Breast epithelium (tissue), 4 donors: ENCODE data around the gene BPHL. TPM values are rescaled to one million over a fixed set of nuclear protein-coding genes. Genes with fewer than 3 reads are reported as not detected.
A peak's percentile ranks its signal among the peaks of the same experiment; 100 is the strongest.
"Not testable (repeated sequence)": the region's sequence is repeated elsewhere in the genome, so short reads cannot be mapped to it uniquely, and the experiment has no call there.

Experiments
- DNase-seq, 2 donors: peaks; one replicate each; pipeline ENCODE4 v3.0.0-alpha.2; 2019; ENCODE audit warnings: low spot score in 2 of 2
- H3K27ac ChIP-seq, 2 donors: fragments of 200-600 bp; sonication (generic) in 1 of 2; one replicate each; pipeline ENCODE4 v1.5.1; 2016 to 2019; ENCODE audit warnings: mild to moderate bottlenecking in 1 of 2
- H3K27me3 ChIP-seq, 2 donors: fragments of 200-600 bp; sonication (generic) in 1 of 2; one replicate each; pipeline versions ENCODE4 v1.5.1 to v1.6.0; 2017 to 2019; ENCODE audit warnings: control low read depth in 1 of 2, mild to moderate bottlenecking in 1 of 2
- H3K36me3 ChIP-seq: fragments of 200-600 bp; one replicate; pipeline ENCODE4 v1.5.1; 2019
- H3K4me1 ChIP-seq, 2 donors: fragments of 200-600 bp; sonication (generic); one replicate each; pipeline ENCODE4 v1.5.1; 2016 to 2019; ENCODE audit warnings: control low read depth in 1 of 2
- H3K4me3 ChIP-seq, 3 donors: fragments of 200-600 bp; sonication (generic); 1 replicate in 2 of 3; 2 replicates in 1 of 3; pipeline ENCODE4 v1.5.1; 2016 to 2019; ENCODE audit warnings: mild to moderate bottlenecking in 3 of 3, moderate library complexity in 2 of 3
- H3K9me3 ChIP-seq, 2 donors: fragments of 200-600 bp; sonication (generic) in 1 of 2; one replicate each; pipeline ENCODE4 v1.5.1; 2016 to 2019; ENCODE audit warnings: control low read depth in 1 of 2
- POLR2A ChIP-seq: fragments of 450-650 bp; IDR thresholded peaks from one replicate; pipeline ENCODE4 v1.6.1; 2016; ENCODE audit warnings: antibody characterized with exemption, mild to moderate bottlenecking, moderate library complexity
- POLR2AphosphoS5 ChIP-seq, 3 donors: sonication (generic); formaldehyde crosslinking; IDR thresholded peaks; one replicate each; pipeline ENCODE4 v1.6.1; 2017; ENCODE audit warnings: antibody characterized with exemption in 3 of 3
- intact Hi-C: fragments of 100-400 bp; cut with DNase I; formaldehyde crosslinking; loops from one replicate; pipeline ENCODE4 v1.15.1; 2023; ENCODE audit warnings: low total_unique reads
- total RNA-seq, 3 donors: library from RNA; depleted of rRNA; stranded (reverse); fragments of >200 nt; gene quantifications; one replicate each; pipeline ENCODE4 v1.1.0, GENCODE V29; 2016
- TF ChIP-seq, protein P1 (sequence below), 3 donors: fragments of 450-650 bp; IDR thresholded peaks; one replicate each; pipeline ENCODE4 v1.5.1; 2016 to 2017; ENCODE audit warnings: antibody characterized with exemption in 3 of 3, mild to moderate bottlenecking in 3 of 3, moderate library complexity in 3 of 3

BPHL gene
- total RNA-seq, 3 donors from 2014 or later = 15.4 to 19.4 (median 19.3) TPM

DNA sequence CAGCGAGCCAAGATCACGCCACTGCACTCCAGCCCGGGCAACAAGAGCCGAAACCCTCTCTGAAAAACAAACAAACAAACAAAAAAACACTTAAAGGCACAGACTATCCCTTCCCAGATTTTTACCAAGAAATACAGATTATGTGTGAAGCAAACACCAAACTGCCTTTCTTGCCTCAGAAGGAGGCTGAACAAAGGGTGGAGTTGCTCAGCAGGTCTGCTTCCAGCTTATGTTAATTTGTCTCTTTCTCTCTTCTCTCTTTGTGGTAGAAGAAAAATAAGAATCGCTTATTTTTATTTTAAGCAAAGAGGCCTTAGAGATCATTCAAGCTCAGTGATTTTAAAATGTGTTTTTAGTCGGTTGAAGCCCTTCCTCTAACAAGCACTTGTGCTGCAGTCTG lies 24.6 kb downstream of the BPHL start:
- H3K36me3 ChIP-seq = no peaks in the 10 kb centered on the region
- intact Hi-C loops = no loop called here
- H3K9me3 ChIP-seq = no peaks in the 10 kb centered on the region

DNA sequence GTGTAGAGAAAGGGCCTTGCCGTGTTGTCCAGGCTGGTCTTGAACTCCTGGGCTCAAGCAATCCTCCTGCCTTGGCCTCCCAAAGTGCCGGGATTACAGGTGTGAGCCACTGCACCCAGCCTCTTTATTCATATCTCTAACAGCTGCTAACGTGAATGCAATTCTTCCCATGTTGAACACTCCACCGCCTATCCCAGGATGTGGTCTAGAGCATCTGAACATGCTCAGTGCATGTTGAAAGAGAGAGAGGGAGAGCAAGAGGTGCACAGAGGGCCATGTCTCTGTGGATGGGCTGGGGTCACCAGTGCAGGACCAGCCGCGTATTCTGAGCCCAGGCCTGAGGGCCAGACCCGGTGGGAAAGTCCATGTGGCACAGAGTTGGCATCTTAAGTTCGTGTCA lies 26.1 kb downstream of the BPHL start:
- Histone ChIP-seq H3K27me3 (no peaks in the 10 kb centered on the region), H3K27ac (no peak overlapping the region), H3K36me3 (no peaks in the 10 kb centered on the region), H3K4me3 (no peak overlapping the region), H3K4me1 (no peaks in the 10 kb centered on the region), H3K9me3 (no peaks in the 10 kb centered on the region)
- DNase-seq = no peak
- TF ChIP-seq, protein P1, sequence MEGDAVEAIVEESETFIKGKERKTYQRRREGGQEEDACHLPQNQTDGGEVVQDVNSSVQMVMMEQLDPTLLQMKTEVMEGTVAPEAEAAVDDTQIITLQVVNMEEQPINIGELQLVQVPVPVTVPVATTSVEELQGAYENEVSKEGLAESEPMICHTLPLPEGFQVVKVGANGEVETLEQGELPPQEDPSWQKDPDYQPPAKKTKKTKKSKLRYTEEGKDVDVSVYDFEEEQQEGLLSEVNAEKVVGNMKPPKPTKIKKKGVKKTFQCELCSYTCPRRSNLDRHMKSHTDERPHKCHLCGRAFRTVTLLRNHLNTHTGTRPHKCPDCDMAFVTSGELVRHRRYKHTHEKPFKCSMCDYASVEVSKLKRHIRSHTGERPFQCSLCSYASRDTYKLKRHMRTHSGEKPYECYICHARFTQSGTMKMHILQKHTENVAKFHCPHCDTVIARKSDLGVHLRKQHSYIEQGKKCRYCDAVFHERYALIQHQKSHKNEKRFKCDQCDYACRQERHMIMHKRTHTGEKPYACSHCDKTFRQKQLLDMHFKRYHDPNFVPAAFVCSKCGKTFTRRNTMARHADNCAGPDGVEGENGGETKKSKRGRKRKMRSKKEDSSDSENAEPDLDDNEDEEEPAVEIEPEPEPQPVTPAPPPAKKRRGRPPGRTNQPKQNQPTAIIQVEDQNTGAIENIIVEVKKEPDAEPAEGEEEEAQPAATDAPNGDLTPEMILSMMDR (IDR thresholded peaks at IDR 0.05) = no peak
- TF ChIP-seq POLR2A = no peak
- TF ChIP-seq POLR2AphosphoS5 (IDR thresholded peaks at IDR 0.05) = no peak
- intact Hi-C loops = no loop called here

More for the DNA sequence above, 24.6 kb downstream of the BPHL start:
- DNase-seq = no peak
- TF ChIP-seq POLR2AphosphoS5 (IDR thresholded peaks at IDR 0.05) (no peak), POLR2A (no peak)
- TF ChIP-seq, protein P1 (IDR thresholded peaks at IDR 0.05) = no peak
- no peaks in the 10 kb centered on the region for H3K27me3 ChIP-seq
- no peak overlapping the region for H3K4me3 ChIP-seq
- no peaks in the 10 kb centered on the region for H3K4me1 ChIP-seq
- no peak overlapping the region for H3K27ac ChIP-seq

DNA sequence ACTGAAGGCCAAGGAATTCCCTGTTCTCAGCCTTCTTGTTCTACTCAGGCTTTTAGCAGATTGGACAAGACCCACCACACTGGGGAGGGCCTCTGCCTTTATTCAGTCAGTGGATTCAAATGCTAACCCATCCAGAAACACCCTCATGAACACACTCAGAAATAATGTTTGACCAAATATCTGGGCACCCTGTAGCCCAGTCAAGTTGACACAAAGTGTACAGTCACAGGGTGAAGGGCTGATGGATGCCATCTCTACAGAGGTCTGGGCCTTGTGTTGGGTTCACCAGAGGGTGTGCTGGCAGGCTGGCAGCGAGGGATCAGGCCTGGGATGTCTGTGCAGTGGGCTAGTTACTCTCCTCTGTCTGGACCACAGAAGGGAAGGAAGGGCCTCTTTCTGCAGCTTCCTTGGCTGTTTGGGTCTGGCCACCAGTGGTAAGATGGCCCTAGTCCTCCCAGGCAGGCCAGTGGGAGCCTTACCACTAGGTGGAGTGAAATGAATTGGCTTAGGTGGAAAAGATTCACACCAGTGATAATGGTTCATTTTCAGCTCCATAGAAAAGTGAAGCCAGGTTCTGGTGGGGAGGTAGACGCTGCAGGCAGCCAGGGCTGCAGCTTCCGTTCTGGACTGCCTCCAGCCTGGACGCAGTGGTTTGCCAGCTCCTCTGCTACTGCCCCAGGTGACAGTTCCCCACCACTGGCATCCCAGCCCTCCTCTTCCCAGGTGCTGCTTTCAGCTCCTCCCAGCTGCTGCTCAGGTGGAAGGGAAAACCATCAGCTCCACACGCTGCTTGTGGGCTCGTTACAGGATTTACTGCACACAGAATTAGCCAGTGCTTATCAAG lies 29.6 kb downstream of the BPHL start:
- no peak overlapping the region for H3K27ac ChIP-seq
- H3K4me1 ChIP-seq = no peaks in the 10 kb centered on the region
- intact Hi-C loops = no loop called here
- DNase-seq = no peak
- H3K27me3 ChIP-seq = no peaks in the 10 kb centered on the region
- H3K9me3 ChIP-seq = no peaks in the 10 kb centered on the region
- H3K36me3 ChIP-seq = no peaks in the 10 kb centered on the region
- TF ChIP-seq, protein P1 (IDR thresholded peaks at IDR 0.05) = no peak
- TF ChIP-seq POLR2AphosphoS5 (IDR thresholded peaks at IDR 0.05) (no peak), POLR2A (no peak)
- H3K4me3 ChIP-seq = no peak overlapping the region

DNA sequence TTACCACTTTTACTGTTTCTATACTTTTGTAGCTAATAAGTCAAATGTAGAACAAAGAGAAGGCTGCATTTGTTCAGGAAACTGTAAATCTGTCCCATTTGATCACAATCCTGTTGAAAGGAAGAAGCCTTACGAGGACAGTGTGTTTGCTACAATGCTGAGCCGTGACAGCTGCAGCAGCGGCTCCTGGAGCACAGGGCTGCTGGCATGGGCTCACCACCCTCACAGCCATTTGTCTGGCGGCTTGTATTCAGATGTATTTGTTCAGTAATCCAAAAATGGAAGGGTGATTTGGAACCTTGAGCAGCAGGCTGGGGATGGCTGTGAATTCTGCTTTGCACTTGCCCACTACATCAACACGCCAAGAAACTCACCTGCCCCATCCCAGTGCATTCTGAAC lies 33.2 kb downstream of the BPHL start:
- Histone ChIP-seq H3K36me3 (no peaks in the 10 kb centered on the region), H3K27me3 (no peaks in the 10 kb centered on the region), H3K27ac (no peak overlapping the region), H3K4me3 (no peak overlapping the region), H3K9me3 (no peaks in the 10 kb centered on the region), H3K4me1 (no peaks in the 10 kb centered on the region)
- no peak for DNase-seq
- intact Hi-C loops = no loop called here
- TF ChIP-seq POLR2AphosphoS5 (IDR thresholded peaks at IDR 0.05) (no peak), POLR2A (no peak)
- TF ChIP-seq, protein P1 (IDR thresholded peaks at IDR 0.05) = no peak

DNA sequence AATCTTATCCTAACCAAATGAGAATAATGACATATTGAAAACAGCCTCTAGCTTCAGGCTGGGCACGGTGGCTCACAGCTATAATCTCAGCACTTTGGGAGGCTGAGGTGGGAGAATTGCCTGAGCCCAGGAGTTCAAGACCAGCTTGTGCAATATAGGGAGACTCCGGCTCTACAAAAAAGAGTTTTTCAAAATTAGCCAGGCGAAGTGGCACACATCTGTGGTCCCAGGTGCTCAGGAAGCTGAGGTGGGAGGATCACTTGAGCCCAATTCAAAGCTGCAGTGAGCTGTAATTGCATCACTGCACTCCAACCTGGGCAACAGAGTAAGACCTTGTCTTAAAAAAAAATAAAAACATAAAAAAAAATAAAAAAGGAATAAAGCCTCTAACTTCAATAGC lies 34.2 kb downstream of the BPHL start:
- no peaks in the 10 kb centered on the region for H3K4me1 ChIP-seq
- H3K27ac ChIP-seq = no peak overlapping the region
- no peaks in the 10 kb centered on the region for H3K36me3 ChIP-seq
- H3K27me3 ChIP-seq = no peaks in the 10 kb centered on the region
- H3K9me3 ChIP-seq = no peaks in the 10 kb centered on the region
- intact Hi-C loops = no loop called here
- no peak overlapping the region for H3K4me3 ChIP-seq
- TF ChIP-seq, protein P1 (IDR thresholded peaks at IDR 0.05) = no peak
- no peak for TF ChIP-seq POLR2A
- TF ChIP-seq POLR2AphosphoS5 (IDR thresholded peaks at IDR 0.05) = no peak
- DNase-seq = no peak

DNA sequence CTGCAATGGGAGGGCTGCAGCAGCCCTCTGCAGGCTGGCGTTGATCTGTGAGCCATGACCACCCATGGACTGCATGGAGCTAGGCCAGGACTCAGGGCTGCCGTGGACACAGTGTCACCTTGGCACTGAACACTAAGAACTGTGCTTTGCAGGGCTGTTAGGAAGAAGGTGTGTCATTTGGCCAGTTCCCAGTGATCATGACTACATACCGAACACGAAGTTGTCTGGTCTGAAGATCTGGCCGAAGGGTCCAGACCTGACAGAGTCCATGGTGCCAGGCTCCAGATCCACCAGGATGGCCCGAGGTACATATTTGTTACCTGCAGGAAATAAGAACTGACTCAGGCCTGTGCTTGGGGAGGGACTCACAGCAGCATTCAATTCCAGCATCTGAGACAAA lies 36.9 kb downstream of the BPHL start:
- H3K9me3 ChIP-seq, DNase-seq, H3K27me3 ChIP-seq, H3K4me3 ChIP-seq, H3K36me3 ChIP-seq, intact Hi-C loops, H3K4me1 ChIP-seq: not testable (repeated sequence)
- H3K27ac ChIP-seq = peak overlapping the region in 1 of 2 donors; percentile 25

DNA sequence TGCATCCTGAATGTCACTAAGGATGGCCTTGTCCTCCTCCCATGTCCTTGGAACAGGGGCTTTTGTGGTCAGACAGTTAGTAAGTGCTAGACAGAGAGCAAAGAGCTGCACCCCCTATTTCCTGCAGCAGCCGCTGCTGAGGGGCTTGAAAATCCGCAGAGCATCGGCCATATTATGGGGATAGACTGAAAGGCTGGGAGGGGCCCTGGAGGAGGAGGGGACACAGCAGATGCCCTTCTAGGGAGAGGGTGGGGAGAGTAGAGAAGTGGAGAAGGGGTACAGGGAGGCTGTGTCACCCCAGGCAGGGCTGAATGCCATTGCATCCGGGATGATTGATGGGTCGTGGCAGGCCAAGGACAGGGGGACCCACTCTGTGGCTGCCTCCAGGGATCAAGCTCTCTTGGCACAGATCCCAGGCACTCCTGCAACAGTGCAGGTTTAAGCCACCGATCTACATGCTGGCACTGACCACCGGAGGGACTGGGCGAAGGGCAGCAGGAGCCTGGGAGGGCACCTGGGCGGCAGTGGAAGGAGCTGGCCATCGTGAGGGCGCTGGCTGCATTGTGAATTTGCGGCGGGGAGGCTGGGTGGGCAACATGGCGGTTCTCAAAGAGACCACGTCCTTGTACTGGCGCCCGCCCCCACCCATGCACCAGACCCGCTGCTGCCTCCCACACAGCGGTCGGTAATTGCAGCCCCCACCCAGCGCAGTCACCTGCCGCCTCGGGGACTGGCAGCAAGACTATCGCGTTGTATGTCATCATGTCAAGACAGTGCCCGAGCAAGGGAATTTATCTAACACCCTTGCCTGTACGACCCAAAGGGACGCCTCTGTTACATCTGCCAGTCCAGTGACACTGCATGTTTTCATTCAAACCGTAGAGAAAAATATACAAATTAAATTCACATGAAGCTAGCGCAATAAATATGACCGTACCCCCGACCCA lies 37.9 kb downstream of the BPHL start:
- H3K36me3 ChIP-seq, H3K4me1 ChIP-seq, intact Hi-C loops, DNase-seq, H3K27me3 ChIP-seq, H3K9me3 ChIP-seq: not testable (repeated sequence)
- peak overlapping the region; percentile 87 to 100 (median 88) for H3K4me3 ChIP-seq
- H3K27ac ChIP-seq = peak overlapping the region; percentile 96 to 100
